NT2/D1 (cell line): ENCODE results near the gene MEST.

Source experiments
- DNase-seq: peaks from one replicate; pipeline ENCODE4 v3.0.0-alpha.2; 2011; ENCODE audit warnings: low read depth, low spot score
- H3K27me3 ChIP-seq: 2 replicates; pipeline ENCODE4 v1.6.0; 2011; ENCODE audit warnings: mild to moderate bottlenecking; ENCODE audit not compliant: insufficient read length, insufficient read depth
- H3K36me3 ChIP-seq: 2 replicates; pipeline ENCODE4 v1.6.1; 2011; ENCODE audit warnings: mild to moderate bottlenecking, low read length, mixed read lengths; ENCODE audit not compliant: insufficient read depth, insufficient read length
- H3K4me1 ChIP-seq: 2 replicates; pipeline ENCODE4 v1.5.1; 2011; ENCODE audit not compliant: insufficient read depth, insufficient read length
- H3K4me3 ChIP-seq: 2 replicates; pipeline ENCODE4 v1.5.1; 2011; ENCODE audit warnings: low read depth; ENCODE audit not compliant: insufficient read length
- H3K9ac ChIP-seq: 2 replicates; pipeline ENCODE4 v1.6.0; 2011; ENCODE audit warnings: low read depth; ENCODE audit not compliant: insufficient read length
- H3K9me3 ChIP-seq: 2 replicates; pipeline ENCODE4 v1.5.1; 2011; ENCODE audit warnings: mild to moderate bottlenecking, low read length; ENCODE audit not compliant: insufficient read depth
- SUZ12 ChIP-seq: IDR thresholded peaks from 2 replicates; pipeline ENCODE4 v1.6.1; 2011; ENCODE audit not compliant: insufficient read length, insufficient read depth; ENCODE audit errors: extremely low read depth
- YY1 ChIP-seq: IDR thresholded peaks from 2 replicates; pipeline ENCODE4 v1.6.1; 2011; ENCODE audit not compliant: insufficient read length, insufficient read depth
- ZNF274 ChIP-seq: IDR thresholded peaks from 2 replicates; pipeline ENCODE4 v1.6.1; 2011; ENCODE audit warnings: mild to moderate bottlenecking, low read depth, low read length

Gene MEST

DNA sequence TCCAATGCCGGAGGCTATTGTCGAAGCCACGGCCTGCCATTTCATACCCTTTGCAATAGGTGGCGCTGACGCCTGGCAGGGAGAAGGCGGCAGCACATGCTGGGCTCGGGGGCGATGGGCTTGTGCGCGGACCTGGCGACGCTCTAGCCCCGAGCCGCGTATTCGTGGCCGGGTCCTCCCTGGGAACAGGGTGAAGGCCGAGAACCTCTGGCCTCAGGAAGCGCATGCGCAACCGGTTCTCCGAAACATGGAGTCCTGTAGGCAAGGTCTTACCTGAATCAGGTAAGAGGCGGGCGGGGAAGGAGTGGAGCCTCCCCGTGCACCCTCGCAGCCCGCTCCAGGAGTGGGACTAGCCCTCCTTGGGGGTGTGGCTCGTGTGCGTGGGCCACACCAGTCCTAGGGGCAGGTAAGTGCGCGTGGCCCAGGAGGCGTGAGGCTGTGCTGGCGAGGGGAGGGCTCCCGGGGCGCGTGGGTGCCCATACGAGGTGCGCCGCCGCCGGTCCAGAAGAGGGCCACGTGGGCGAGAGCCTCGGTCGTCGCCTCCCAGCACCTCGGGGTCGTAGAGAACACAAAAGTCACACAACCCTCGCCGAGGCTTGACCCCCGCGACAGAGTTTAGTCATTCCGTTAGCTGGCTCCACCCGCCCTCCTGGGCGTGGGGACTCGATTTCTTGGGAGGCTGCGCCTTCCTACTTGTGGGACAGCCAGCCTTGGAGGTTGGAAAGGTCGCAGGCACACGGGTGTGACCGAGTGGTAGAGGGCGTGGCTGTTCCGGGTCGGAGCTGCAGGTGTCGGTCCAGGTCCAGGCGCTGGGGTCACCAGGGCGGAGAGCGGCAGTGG, 5.6 kb upstream of the MEST start:
- Histone ChIP-seq H3K4me1 (no peaks in the 10 kb centered on the region), H3K36me3 (no peaks in the 10 kb centered on the region), H3K9ac (no peak overlapping the region), H3K4me3 (no peak overlapping the region), H3K9me3 (no peaks in the 10 kb centered on the region), H3K27me3 (peaks cover 18% of the 10 kb centered on the region)
- TF ChIP-seq ZNF274 (no peak), YY1 (no peak), SUZ12 (no peak)
- DNase-seq, result no peak

DNA sequence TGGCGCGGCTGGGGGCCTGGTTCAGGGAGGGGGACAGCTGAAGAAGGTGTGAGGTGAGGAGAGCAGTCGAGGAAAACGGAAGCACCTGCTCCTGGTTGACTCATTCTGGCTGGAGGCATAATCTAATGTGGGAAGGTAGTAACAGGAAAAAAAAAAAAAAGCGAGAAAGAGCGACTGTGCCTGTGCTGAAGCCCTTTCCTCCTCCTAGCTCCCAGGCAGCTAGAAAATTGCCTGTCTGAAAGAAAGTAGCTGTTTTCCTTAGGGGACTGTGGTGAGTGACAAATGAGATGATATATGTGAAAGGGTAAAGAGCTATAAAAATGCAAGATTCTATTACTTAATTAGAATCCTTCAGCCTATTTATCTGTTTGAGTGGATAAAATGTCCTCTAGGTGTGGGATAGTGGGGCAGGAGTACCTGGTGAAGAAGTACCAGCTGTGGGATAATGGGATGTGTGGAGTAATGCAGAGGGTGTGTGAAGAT, 4.9 kb upstream of the MEST start:
- peaks cover 24% of the 10 kb centered on the region for H3K27me3 ChIP-seq
- no peak overlapping the region for H3K4me3 ChIP-seq
- TF ChIP-seq YY1 (no peak), ZNF274 (no peak), SUZ12 (no peak)
- H3K9ac ChIP-seq, result no peak overlapping the region
- DNase-seq, result no peak
- no peaks in the 10 kb centered on the region for H3K9me3 ChIP-seq
- H3K36me3 ChIP-seq, result no peaks in the 10 kb centered on the region
- no peaks in the 10 kb centered on the region for H3K4me1 ChIP-seq

DNA sequence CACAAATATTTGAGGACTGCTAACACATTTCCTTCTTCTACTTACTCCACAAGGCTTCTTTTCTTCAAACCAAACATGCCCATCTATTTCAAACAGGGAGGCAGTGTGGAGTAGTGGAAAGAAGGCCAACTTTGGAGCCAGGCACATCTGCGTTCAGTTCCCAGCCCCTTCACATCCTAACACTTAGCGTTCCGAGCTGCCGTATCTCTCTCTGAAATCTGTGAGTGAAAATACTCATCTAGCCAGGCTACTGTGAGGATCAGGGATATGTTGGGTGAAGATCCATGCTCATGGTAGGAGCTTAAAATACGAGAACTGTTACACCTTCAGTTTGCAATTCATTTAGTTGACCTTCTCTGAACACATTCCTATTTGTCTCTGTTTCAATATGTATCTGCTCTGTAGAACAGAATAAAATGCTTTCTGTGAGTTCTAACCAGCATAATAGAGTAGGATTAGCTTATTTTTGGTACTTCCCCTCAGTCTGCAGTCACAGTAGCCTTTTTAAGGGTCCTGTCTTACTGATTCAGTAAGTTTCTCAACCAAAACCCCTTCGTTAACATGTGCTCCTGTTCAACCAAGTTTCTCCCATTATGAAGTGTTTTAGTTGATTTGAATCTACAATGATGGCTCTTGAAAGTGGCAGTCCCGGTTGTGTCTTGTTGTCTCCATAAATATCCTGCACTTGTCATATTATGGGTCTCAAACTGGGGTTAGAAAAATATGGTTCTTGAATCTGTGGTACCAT, 3.3 kb upstream of the MEST start:
- Histone ChIP-seq H3K36me3 (no peaks in the 10 kb centered on the region), H3K4me3 (no peak overlapping the region), H3K4me1 (no peaks in the 10 kb centered on the region), H3K9me3 (no peaks in the 10 kb centered on the region), H3K9ac (no peak overlapping the region), H3K27me3 (peaks cover 40% of the 10 kb centered on the region)
- TF ChIP-seq ZNF274, result no peak
- no peak for TF ChIP-seq YY1
- TF ChIP-seq SUZ12, result no peak
- no peak for DNase-seq

DNA sequence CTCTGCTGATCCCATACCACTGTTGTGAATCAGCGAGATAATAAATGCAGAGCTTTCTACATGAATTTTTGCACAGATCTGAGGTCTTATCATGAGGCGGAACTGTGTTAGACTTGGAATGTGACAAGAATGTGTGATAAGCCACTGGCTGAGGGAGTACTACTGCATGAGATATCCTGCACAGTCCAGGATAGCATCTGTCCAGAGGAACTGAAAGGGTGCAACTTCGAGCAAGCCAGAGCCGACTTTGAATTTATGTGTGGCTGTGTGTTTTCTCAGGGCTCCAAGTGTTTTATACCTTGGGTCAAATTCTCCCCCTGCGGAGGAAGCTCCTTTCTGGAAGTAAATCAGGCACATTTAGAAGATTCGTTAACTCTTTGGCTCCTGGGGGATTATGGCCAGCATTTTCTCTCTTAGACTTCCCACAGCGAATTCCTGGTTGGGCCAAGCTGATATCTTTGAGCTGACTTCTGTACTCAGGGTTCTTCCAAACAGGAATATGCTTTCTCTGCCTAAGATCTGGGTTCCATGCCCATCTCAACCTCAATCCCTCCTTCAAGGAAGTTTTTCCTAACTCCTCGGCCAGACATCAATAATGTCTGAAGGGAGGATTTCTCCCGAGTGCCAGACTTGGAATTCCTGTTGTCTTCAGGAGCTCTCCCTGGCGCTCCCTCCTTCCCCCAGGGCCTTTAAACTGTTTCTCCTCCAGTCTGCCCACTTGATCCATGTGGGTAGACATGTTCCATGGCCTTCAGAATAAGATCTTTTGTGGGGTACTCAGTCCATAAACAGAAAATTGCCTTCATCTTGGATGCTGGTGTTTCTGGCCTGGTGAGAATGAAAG, 2.5 kb upstream of the MEST start:
- H3K27me3 ChIP-seq, result peaks cover 48% of the 10 kb centered on the region

DNA sequence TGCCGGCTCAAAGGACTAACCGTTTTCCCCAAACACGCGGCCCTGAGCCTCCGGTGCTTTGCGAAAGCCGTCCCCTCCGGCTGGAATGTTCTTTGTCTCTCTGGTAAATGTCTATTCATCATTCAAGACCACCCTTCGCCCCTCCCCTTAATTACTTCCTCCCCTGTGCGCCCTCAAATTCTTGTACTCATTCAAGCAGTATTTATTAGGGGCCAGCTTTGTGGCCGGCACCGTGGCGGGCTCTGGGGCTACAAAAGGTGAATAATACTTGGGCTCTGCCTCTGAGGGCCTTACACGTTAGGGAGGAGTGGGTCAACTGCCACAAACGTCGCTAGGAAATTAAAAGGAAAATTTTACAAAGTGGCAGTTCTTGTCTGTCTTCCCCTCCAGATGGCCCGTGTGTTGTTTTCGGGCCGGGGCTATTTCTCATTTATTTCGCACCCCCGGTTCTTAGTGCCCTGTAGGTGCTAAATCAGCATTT, 1.5 kb upstream of the MEST start:
- no peak for DNase-seq
- H3K36me3 ChIP-seq, result peaks cover 2% of the 10 kb centered on the region
- peak overlapping the region; percentile 45 for H3K4me3 ChIP-seq
- H3K9ac ChIP-seq, result peak overlapping the region; percentile 50
- no peaks in the 10 kb centered on the region for H3K9me3 ChIP-seq
- no peaks in the 10 kb centered on the region for H3K4me1 ChIP-seq
- no peak for TF ChIP-seq ZNF274
- TF ChIP-seq YY1, result no peak
- no peak for TF ChIP-seq SUZ12
- H3K27me3 ChIP-seq, result peaks cover 55% of the 10 kb centered on the region

More for the DNA sequence above, 2.5 kb upstream of the MEST start:
- no peak for DNase-seq
- Histone ChIP-seq H3K36me3 (no peaks in the 10 kb centered on the region), H3K9me3 (no peaks in the 10 kb centered on the region), H3K9ac (no peak overlapping the region), H3K4me1 (no peaks in the 10 kb centered on the region), H3K4me3 (no peak overlapping the region)
- TF ChIP-seq ZNF274, result no peak
- TF ChIP-seq YY1, result no peak
- no peak for TF ChIP-seq SUZ12

DNA sequence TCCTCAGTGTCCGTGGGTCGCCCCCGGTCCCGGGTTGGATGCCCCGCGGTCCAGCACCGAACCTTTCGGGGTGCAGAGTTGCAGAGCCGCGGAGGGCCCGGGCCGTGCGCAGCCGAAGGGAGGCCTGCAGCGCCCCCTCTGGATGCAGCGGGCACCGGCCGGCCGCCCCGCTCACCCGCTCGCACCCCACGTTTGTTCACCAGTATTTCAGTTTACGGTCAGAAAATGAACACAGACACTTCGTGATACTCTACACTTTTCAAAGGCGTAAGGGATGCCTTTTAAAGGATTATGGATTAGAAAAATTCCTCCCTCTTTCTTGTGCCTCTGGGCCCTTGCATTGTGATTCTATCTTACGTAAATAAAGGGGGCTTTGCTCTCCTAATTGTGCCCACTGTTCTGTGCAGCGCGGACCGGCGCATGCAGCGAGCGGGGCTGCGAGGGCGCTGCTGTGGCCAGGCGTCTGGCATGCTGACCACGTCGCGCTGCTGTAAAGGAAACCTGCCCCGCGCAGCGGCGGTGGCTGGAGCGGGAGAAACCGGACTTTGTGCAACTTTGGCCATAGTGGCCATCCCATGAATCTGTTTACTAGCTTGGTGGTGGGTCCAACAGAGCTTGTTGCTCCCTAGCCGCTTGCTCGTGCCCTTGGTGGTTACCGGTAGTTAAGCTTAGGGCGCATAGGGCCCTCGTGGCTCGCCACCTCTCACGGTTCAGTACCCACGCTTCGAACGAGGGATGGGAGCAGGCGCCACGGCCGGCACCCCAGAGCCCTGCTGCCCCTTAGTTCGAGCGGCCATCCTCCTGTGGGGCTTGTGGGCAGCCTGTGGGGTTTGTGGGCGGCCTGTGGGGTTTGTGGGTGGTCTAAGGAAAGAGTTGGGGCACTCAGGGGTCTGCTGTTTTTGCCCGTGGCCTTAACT, 739 bp upstream of the MEST start:
- Histone ChIP-seq H3K9me3 (no peaks in the 10 kb centered on the region), H3K27me3 (peaks cover 55% of the 10 kb centered on the region), H3K36me3 (peaks cover 9% of the 10 kb centered on the region), H3K4me3 (peak overlapping the region; percentile 45), H3K4me1 (no peaks in the 10 kb centered on the region), H3K9ac (peak overlapping the region; percentile 80)
- no peak for TF ChIP-seq SUZ12
- TF ChIP-seq YY1, result no peak
- no peak for TF ChIP-seq ZNF274
- no peak for DNase-seq
